Activated T-cell treated with anti-CD3 and anti-CD28 coated beads, Interleukin-2, amount 50 U/mL, for 24 hours (primary cell): Measurements from ENCODE around the gene FAM163A.

Experiments
- DNase-seq: peaks from one replicate; pipeline ENCODE4 v3.0.0-alpha.2; 2020
- H3K27ac Mint-ChIP-seq: 2 replicates; pipeline ENCODE4 v1.8.0; 2020; ENCODE audit warnings: mild to moderate bottlenecking, mixed read lengths
- H3K27me3 Mint-ChIP-seq: 2 replicates; pipeline ENCODE4 v1.8.0; 2020; ENCODE audit warnings: mixed read lengths
- H3K36me3 Mint-ChIP-seq: 2 replicates; pipeline ENCODE4 v1.8.0; 2020; ENCODE audit warnings: low read depth, mixed read lengths
- H3K4me1 Mint-ChIP-seq: 2 replicates; pipeline ENCODE4 v1.8.0; 2020; ENCODE audit warnings: low read depth, mixed read lengths
- H3K4me3 Mint-ChIP-seq: 2 replicates; pipeline ENCODE4 v1.8.0; 2020; ENCODE audit warnings: mild to moderate bottlenecking, moderate library complexity, mixed read lengths
- H3K9me3 Mint-ChIP-seq: 2 replicates; pipeline ENCODE4 v1.8.0; 2020; ENCODE audit warnings: mixed read lengths

FAM163A gene

DNA sequence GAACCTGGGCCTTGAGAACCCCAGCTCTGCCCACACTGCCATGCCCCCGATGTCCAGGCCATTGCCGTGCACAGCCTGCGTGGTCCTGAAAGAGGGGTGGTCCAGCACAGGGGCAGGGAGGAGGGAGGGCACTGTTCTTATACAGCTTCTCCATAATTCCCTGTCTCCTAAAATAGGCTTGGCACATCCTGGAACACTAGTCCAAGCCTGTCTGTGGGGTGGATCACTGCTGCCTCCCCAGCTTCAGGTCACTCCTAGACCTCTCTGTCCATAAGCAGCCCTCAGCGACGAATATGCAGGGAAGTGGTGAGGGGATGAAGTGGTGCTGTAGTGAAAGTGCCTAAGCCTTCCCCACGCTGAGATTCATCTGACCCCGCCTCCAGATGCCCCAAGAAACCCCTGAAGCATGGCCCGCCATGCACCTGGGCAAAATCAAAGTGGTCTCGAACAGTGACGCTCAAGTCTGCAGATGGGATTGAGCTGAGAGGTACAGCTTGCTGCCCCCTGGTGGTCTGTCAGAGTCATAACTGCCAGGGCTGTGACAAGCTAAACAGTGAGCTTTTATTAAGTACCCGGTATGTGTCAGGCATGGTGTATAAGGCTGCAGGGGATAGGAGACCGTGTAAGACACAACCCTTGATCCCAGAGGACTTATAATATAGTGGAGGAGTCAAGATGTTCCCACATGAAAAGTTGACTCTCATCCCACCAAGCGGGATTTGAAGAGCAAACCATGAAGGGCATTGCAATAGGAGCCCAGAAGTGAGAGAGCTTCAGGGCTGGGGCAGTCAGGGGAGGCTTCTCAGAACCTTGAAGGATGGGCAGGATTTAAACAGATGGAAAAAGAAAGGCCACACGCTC is 66.6 kb downstream of the FAM163A start:
- Mint-ChIP-seq H3K27ac (no peak overlapping the region), H3K9me3 (no peaks in the 10 kb centered on the region), H3K27me3 (no peaks in the 10 kb centered on the region), H3K4me3 (no peak overlapping the region), H3K4me1 (peaks cover 10% of the 10 kb centered on the region), H3K36me3 (no peaks in the 10 kb centered on the region)
- DNase-seq: peak; percentile 66

DNA sequence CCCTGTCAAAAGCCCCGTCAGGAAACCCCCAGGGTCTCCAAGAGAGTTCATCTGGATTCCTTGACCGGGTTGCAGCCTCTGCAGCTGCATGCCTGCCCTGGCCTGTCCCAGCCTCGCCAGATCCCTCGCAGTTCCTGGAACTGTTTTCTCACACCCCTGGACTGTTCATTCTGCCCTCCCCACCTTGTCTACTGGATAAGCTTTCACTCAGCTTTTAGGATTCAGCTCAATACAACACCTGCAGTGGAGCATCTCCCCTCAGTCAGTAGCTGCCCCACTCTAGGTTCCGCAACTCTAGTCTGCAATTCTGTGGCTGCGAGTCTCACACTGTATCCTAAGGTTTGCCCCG is 67.2 kb downstream of the FAM163A start:
- H3K27me3 Mint-ChIP-seq: no peaks in the 10 kb centered on the region
- H3K27ac Mint-ChIP-seq: no peak overlapping the region
- DNase-seq: no peak
- no peak overlapping the region for H3K4me3 Mint-ChIP-seq
- H3K9me3 Mint-ChIP-seq: no peaks in the 10 kb centered on the region
- H3K4me1 Mint-ChIP-seq: peaks cover 16% of the 10 kb centered on the region
- H3K36me3 Mint-ChIP-seq: no peaks in the 10 kb centered on the region

DNA sequence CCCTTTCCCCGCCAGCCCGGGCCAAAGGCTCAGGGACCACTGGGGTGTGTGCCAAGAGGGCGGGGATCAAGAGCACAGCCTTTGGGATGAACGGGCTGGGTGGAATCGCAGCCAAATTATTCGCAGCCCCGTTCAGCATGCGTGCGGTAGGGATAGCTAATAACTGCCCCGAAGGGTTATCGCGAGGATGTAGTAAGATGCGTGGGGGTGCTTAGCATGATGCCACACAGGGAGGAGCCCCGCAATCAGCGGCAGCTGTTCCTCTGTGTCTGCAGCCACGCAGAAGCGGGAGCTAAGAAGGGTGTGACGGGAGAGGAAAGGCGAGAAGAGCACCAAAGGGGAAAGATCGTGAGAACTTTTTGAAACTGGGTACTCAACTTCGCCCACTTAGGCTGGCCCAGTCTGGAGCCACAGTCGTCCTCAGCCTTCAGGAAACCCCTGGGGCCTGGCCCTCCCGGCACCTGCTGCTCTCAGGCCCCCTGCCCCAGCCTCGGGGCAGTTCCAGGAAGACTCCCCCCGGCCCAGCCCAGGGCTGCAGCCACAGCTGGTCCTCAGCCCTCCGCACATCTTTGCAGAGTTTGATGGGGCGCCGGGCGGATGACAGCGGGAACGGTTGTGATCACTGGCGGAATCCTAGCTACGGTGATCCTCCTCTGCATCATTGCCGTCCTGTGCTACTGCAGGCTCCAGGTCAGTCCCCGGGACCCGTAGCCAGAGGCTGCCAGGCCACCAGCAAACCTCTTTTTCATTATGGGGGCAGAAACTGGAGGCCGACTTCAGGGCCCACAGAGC is 69.6 kb downstream of the FAM163A start:
- Mint-ChIP-seq H3K9me3 (no peaks in the 10 kb centered on the region), H3K4me1 (peaks cover 20% of the 10 kb centered on the region), H3K4me3 (no peak overlapping the region), H3K27me3 (no peaks in the 10 kb centered on the region), H3K36me3 (no peaks in the 10 kb centered on the region), H3K27ac (no peak overlapping the region)
- no peak for DNase-seq

DNA sequence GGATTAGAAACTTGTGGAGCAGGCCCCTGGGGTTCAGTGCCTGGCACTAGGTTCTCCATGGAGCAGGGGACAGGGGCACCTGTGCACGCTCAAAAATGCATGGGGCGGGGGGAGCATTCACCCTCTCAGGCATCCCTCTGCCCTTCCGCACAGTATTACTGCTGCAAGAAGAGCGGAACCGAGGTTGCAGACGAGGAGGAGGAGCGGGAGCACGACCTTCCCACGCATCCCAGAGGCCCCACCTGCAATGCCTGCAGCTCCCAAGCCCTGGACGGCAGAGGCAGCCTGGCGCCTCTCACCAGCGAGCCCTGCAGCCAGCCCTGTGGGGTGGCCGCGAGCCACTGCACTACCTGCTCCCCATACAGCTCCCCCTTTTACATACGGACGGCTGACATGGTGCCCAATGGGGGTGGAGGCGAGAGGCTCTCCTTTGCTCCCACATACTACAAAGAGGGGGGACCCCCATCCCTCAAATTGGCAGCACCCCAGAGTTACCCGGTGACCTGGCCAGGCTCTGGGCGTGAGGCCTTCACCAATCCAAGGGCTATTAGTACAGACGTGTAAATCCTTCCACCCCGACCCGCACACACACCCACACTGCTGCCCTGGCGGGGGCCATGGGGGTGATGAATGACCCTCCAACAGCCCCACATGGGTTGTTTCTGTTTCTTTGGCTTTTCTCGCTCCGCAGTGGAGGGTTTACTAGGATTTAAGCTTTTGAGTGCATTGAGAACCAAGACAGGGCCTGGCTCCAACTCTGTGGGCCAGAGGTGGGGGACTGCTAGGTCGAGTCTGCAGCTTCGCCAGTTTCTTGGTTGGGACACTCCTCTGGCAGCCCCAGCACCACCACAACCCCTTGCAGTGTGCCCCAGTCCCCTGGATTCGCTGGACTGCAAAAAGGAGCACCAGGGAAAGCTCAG is 70.8 kb downstream of the FAM163A start:
- H3K36me3 Mint-ChIP-seq: no peaks in the 10 kb centered on the region
- H3K4me3 Mint-ChIP-seq: peak overlapping the region; percentile 75
- H3K27me3 Mint-ChIP-seq: no peaks in the 10 kb centered on the region
- H3K27ac Mint-ChIP-seq: no peak overlapping the region
- no peaks in the 10 kb centered on the region for H3K9me3 Mint-ChIP-seq
- H3K4me1 Mint-ChIP-seq: peaks cover 20% of the 10 kb centered on the region
- no peak for DNase-seq

DNA sequence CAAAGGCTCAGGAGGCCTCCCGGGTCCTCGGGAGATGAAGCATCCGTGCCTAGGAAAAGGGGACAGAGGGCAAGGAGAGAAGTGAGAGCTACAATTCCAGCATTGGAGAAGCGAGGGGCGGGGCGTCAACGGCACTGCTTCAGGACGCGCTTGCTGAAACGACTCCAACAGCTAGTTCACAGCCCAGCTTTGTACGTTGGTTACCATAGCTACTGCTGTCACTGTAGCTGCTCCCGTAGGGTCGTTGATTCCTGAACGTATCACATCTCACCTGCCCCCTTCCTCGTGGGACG is 71.4 kb downstream of the FAM163A start:
- Mint-ChIP-seq H3K4me1 (peaks cover 20% of the 10 kb centered on the region), H3K36me3 (no peaks in the 10 kb centered on the region), H3K9me3 (no peaks in the 10 kb centered on the region), H3K27ac (no peak overlapping the region), H3K27me3 (no peaks in the 10 kb centered on the region), H3K4me3 (peak overlapping the region; percentile 75)
- DNase-seq: no peak

DNA sequence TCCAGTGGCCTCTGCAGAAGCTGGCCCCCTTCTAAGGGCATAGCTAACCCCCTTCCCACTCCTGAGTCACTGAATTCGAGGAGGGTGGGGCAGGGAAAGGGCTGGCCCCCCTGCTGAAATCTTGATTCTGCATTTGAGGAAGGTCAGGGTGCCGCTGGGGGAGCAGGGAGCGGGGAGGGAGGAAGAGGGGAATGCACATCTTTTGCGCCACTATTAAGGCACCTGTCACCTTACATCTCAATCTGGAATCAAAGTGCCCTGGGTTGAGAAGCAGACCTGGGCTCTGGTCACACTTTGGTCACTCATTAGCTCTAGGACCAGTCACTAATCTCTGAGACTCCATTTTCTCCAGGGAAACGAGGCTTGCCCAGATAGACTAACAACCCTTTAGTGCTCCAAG is 72.5 kb downstream of the FAM163A start:
- H3K27ac Mint-ChIP-seq: no peak overlapping the region
- no peaks in the 10 kb centered on the region for H3K27me3 Mint-ChIP-seq
- DNase-seq: no peak
- H3K36me3 Mint-ChIP-seq: no peaks in the 10 kb centered on the region
- peak overlapping the region; percentile 75 for H3K4me3 Mint-ChIP-seq
- no peaks in the 10 kb centered on the region for H3K9me3 Mint-ChIP-seq
- peaks cover 16% of the 10 kb centered on the region for H3K4me1 Mint-ChIP-seq

DNA sequence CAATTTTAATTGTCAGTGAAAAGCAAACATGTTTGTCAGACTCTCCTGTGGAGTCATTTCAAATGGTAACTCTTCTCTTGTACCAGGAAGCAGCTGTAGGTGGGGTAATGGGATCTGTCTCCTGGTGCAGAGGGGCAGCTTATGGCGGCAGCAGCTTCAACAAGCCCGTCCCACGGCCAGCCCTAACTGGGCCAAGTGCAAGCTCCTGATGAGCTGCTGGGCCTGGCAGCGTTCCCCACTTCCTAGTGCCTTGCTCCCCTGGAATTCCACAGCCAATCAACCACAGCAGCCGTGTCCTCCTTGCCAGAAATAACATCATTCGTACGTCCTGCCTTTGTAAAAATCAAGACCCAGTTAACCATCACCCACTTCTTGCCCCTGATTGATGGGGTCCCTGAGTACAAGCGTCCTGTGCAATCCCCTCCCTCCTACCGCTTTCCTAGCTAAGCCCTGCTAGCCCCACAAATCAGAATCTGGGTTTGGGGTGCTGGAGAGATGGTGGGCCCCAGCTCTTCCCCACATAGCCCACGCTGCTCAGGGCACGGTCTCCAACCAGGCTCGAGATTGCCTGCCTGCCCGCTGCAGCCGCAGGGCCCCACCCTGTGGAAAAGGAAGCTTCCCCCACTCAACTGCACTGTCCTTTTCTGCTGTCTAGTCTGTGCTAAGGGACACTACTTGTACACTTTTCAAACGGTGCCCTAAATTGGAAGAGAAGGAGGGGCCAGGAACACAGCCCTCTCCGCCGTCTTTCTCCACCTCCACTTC is 73.3 kb downstream of the FAM163A start:
- Mint-ChIP-seq H3K36me3 (no peaks in the 10 kb centered on the region), H3K27ac (no peak overlapping the region), H3K4me1 (peaks cover 16% of the 10 kb centered on the region), H3K9me3 (no peaks in the 10 kb centered on the region), H3K4me3 (no peak overlapping the region), H3K27me3 (no peaks in the 10 kb centered on the region)
- no peak for DNase-seq

DNA sequence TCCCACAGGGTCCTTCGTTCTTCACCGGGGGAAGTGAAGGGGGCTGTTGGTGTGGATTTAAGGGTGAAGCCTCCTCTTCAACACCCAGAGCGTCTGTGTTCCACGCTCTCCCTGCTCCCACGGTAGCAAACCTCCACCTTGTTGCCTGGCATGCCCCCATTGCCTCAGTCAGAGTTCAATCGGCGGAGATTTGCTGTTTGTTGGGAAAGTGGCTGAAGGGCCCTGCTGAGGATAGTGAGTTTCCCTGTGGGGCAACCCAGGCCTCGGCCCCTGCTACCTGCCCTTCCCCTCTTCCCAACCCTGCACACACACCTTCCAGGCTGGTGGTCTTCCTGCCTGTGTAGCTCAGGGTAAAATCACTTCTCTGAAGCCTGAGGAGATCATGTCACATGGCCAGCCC is 74.0 kb downstream of the FAM163A start:
- Mint-ChIP-seq H3K27ac (no peak overlapping the region), H3K4me3 (no peak overlapping the region), H3K4me1 (peaks cover 16% of the 10 kb centered on the region), H3K27me3 (no peaks in the 10 kb centered on the region), H3K9me3 (no peaks in the 10 kb centered on the region), H3K36me3 (no peaks in the 10 kb centered on the region)
- no peak for DNase-seq

DNA sequence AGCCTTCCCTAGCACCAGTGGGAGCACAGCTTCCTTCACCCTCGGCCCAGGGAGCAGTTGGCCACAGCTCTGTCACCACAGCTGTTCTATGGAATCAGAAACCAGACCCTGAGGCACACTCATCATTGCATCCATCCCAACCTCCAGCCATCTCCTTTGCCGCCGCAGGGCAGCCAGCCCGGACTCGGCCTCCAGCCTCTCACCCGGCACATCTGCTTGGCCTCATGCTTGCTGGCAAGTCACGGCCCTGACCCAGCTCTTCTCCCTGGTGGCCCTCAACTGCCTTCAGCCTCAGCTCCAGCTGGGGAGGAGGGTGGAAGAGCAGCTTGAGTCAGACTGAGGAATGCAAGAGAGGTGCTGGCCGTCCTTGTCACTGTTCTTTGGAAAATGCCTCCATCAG is 74.7 kb downstream of the FAM163A start:
- Mint-ChIP-seq H3K27ac (no peak overlapping the region), H3K36me3 (no peaks in the 10 kb centered on the region), H3K27me3 (no peaks in the 10 kb centered on the region), H3K4me3 (no peak overlapping the region), H3K9me3 (no peaks in the 10 kb centered on the region), H3K4me1 (peaks cover 16% of the 10 kb centered on the region)
- DNase-seq: no peak

DNA sequence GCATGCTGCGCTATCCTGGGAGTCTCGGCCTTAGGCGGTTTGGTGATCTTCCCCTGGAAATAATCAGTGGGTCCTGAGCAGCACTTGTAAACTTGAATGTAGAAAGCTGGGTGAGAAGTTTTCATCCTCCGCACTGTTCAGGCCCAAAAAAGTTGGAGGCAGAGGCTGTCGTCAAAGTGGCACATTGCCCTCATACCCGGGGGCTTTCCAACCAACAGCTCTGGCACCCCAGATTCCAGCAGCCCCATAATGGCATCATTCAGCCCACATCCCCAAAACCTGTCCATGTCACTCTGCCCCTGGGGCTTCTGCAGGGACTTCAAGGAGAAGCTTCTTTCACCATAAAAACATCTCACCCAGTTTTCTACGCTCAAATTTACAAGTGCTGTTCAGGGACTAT is 75.2 kb downstream of the FAM163A start:
- H3K9me3 Mint-ChIP-seq: no peaks in the 10 kb centered on the region
- H3K27ac Mint-ChIP-seq: no peak overlapping the region
- H3K4me3 Mint-ChIP-seq: no peak overlapping the region
- no peak for DNase-seq
- no peaks in the 10 kb centered on the region for H3K27me3 Mint-ChIP-seq
- H3K36me3 Mint-ChIP-seq: no peaks in the 10 kb centered on the region
- H3K4me1 Mint-ChIP-seq: peaks cover 16% of the 10 kb centered on the region

DNA sequence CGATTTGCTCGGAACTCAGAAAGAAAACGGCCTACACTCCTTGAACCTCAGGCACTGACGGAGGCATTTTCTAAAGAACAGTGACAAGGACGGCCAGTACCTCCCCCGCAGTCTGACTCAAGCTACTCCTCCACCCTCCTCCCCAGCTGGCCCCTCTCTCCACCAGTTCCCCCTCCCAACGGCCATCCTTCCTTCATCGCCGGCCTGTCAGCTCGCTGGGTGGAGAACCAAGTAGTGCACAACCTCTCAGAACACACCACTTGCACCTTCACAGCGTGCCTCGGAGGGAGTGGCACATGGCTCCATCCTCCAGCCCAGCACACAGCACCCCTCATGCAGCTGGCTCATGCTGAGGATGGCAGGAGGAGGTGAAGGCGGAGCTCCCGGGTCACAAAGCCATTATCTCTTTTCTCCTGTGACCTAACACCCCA is 75.7 kb downstream of the FAM163A start:
- H3K4me3 Mint-ChIP-seq: no peak overlapping the region
- no peaks in the 10 kb centered on the region for H3K36me3 Mint-ChIP-seq
- peaks cover 16% of the 10 kb centered on the region for H3K4me1 Mint-ChIP-seq
- DNase-seq: no peak
- H3K9me3 Mint-ChIP-seq: no peaks in the 10 kb centered on the region
- no peaks in the 10 kb centered on the region for H3K27me3 Mint-ChIP-seq
- H3K27ac Mint-ChIP-seq: no peak overlapping the region

DNA sequence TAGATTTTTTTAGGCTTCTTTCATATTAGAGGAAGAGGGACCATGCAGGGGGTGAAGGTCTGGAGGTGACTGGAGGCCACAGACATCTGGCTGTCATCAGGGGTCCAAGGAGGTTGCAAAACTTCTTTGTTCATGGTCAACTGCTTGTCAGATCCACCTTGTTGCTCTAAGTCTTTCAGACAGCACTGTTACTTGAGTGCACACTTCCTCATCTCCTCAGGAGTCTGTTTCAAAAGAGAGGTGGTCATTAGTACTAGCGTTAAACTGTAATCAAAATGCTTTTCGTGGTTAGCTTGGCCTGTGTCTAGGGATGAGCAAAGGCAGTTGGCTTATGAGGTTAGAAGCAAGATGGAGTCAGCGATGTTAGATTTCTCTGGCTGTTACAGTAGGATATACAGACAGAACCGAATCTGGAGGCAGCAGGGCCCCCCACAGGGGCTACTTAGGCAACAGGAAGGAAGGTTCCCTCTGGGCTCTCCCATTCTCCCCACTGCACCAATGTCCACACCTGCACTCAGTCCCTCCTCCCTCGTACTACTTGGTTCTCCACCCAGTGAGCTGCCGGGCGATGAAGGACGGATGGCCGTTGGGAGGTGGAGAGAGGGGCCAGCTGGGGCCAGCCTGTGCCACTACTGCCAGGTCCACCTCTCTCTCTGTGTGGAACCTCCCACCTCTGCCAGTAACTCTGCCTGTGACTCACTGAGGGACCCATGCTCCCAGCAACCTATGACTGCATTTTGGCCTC is 77.3 kb downstream of the FAM163A start:
- Mint-ChIP-seq H3K27me3 (no peaks in the 10 kb centered on the region), H3K4me1 (peaks cover 4% of the 10 kb centered on the region), H3K4me3 (no peak overlapping the region), H3K9me3 (no peaks in the 10 kb centered on the region), H3K36me3 (no peaks in the 10 kb centered on the region), H3K27ac (no peak overlapping the region)
- DNase-seq: no peak

DNA sequence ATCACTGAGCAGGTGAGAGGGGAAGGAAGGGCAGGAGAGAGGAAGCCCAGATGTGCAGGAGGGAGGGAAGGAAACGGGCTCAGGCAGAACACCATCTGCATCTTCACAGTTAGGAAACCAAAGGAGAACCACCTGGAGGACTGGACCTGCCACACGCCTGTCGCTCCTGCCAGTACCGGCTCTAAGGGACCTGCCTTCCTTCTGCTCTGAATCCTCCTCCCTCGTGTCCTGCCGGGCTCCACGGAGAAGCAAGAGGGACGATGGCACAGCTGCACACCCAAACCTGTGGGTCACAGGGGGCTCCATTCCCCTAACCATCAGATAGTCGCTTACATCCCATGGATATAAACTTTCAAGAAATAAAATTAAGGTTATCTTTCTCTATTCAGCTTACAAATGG is 78.4 kb downstream of the FAM163A start:
- no peak for DNase-seq
- Mint-ChIP-seq H3K4me1 (no peaks in the 10 kb centered on the region), H3K36me3 (no peaks in the 10 kb centered on the region), H3K4me3 (no peak overlapping the region), H3K9me3 (no peaks in the 10 kb centered on the region), H3K27ac (no peak overlapping the region), H3K27me3 (no peaks in the 10 kb centered on the region)
